Measurements from ENCODE around the gene SUCLG2. TPM values are rescaled to one million over a fixed set of nuclear protein-coding genes. Genes with fewer than 3 reads are reported as not detected.

Gene SUCLG2
- total RNA-seq, 1 experiment from 2014 or later = 22.3 TPM

- intact Hi-C loops (cut with micrococcal nuclease) = loop anchor here (1.0 kb wide), 2 partner anchors 36 to 73 kb away; no protein-coding TSS in a partner anchor
- ATAC-seq (0 out of 2 replicates have a peak, but pooled peaks have one; percentile 5), DNase-seq (peak; percentile 71)
- Histone ChIP-seq H4K20me1 (ENCODE audit: low read length) (no peaks in the 10 kb centered on the region), H3K4me3 (ENCODE audit: low read length) (no peak overlapping the region), H3K9me3 (ENCODE audit: low read length) (no peaks in the 10 kb centered on the region), H3K27ac (ENCODE audit: low read length) (peak overlapping the region; percentile 99), H3K9ac (ENCODE audit: low read length) (peak overlapping the region; percentile 72), H3F3A (ENCODE audit: low read length, unreplicated experiment) (no peaks in the 10 kb centered on the region), H3K27me3 (ENCODE audit: low read length) (no peaks in the 10 kb centered on the region), H3K4me1 (ENCODE audit: insufficient read depth, low read length) (peaks cover 37% of the 10 kb centered on the region), H3K79me2 (ENCODE audit: low read length) (peaks cover 61% of the 10 kb centered on the region), H2AFZ (ENCODE audit: low read length) (no peak overlapping the region), H3K9me2 (replicated peaks; ENCODE audit: low read length) (no peaks in the 10 kb centered on the region), H3K36me3 (ENCODE audit: low read depth, low read length) (no peaks in the 10 kb centered on the region), H3K4me2 (ENCODE audit: low read length) (peak overlapping the region; percentile 60)
- ChIA-PET CTCF (interaction anchor here (0.9 kb wide), 1 partner anchor 41 kb away, joined by 4 read pairs; no protein-coding TSS in a partner anchor), POLR2A (ENCODE audit: unreplicated experiment) (interaction anchor here (1.1 kb wide), 1 partner anchor 11 kb away, joined by 4 read pairs; no protein-coding TSS in a partner anchor)
- BruUV-seq (replicated peaks) = no TSS peak
- TF ChIP-seq EZH2phosphoT487 (IDR thresholded peaks at IDR 0.05; ENCODE audit: borderline replicate concordance, low read length) (no peak), EZH2 (IDR thresholded peaks at IDR 0.05; ENCODE audit: low read length, unreplicated experiment) (no peak), CTCF (conservative IDR thresholded peaks at IDR 0.05; ENCODE audit: low read depth, low read length) (no peak)
These were observed 7.7 kb downstream of the SUCLG2 start for GRCh38 chr3:67646586-67647234.

- H3K27ac ChIP-seq (ENCODE audit: low read length) = no peak overlapping the region
- H3K9ac ChIP-seq (ENCODE audit: low read length) = no peak overlapping the region
- intact Hi-C loops (cut with micrococcal nuclease) = no loop called here
- H2AFZ ChIP-seq (ENCODE audit: low read length) = no peak overlapping the region
- H3K36me3 ChIP-seq (ENCODE audit: low read depth, low read length) = no peaks in the 10 kb centered on the region
- H3K79me2 ChIP-seq (ENCODE audit: low read length) = peaks cover 56% of the 10 kb centered on the region
- ChIA-PET POLR2A (ENCODE audit: unreplicated experiment) (no interaction called here), CTCF (no interaction called here)
- H3K4me1 ChIP-seq (ENCODE audit: insufficient read depth, low read length) = peaks cover 36% of the 10 kb centered on the region
- TF ChIP-seq EZH2 (IDR thresholded peaks at IDR 0.05; ENCODE audit: low read length, unreplicated experiment) = no peak
- TF ChIP-seq CTCF (conservative IDR thresholded peaks at IDR 0.05; ENCODE audit: low read depth, low read length) = no peak
- no peak for TF ChIP-seq EZH2phosphoT487 (IDR thresholded peaks at IDR 0.05; ENCODE audit: borderline replicate concordance, low read length)
- no peaks in the 10 kb centered on the region for H3K27me3 ChIP-seq (ENCODE audit: low read length)
- H3F3A ChIP-seq (ENCODE audit: low read length, unreplicated experiment) = no peaks in the 10 kb centered on the region
- no peaks in the 10 kb centered on the region for H3K9me3 ChIP-seq (ENCODE audit: low read length)
- ATAC-seq (no peak), DNase-seq (no peak)
- no peak overlapping the region for H3K4me3 ChIP-seq (ENCODE audit: low read length)
- no TSS peak for BruUV-seq (replicated peaks)
- H4K20me1 ChIP-seq (ENCODE audit: low read length) = no peaks in the 10 kb centered on the region
- H3K9me2 ChIP-seq (replicated peaks; ENCODE audit: low read length) = no peaks in the 10 kb centered on the region
- no peak overlapping the region for H3K4me2 ChIP-seq (ENCODE audit: low read length)
These were observed 9.6 kb downstream of the SUCLG2 start for GRCh38 chr3:67644827-67645226.

- TF ChIP-seq CTCF (conservative IDR thresholded peaks at IDR 0.05; ENCODE audit: low read depth, low read length) (no peak), EZH2 (IDR thresholded peaks at IDR 0.05; ENCODE audit: low read length, unreplicated experiment) (no peak), EZH2phosphoT487 (IDR thresholded peaks at IDR 0.05; ENCODE audit: borderline replicate concordance, low read length) (no peak)
- Histone ChIP-seq H4K20me1 (ENCODE audit: low read length) (no peaks in the 10 kb centered on the region), H3K9me2 (replicated peaks; ENCODE audit: low read length) (no peaks in the 10 kb centered on the region), H3K4me3 (ENCODE audit: low read length) (no peak overlapping the region), H3K9ac (ENCODE audit: low read length) (no peak overlapping the region), H3K4me1 (ENCODE audit: insufficient read depth, low read length) (peaks cover 15% of the 10 kb centered on the region), H3K4me2 (ENCODE audit: low read length) (no peak overlapping the region), H3K36me3 (ENCODE audit: low read depth, low read length) (no peaks in the 10 kb centered on the region), H2AFZ (ENCODE audit: low read length) (no peak overlapping the region), H3K9me3 (ENCODE audit: low read length) (no peaks in the 10 kb centered on the region), H3K27me3 (ENCODE audit: low read length) (no peaks in the 10 kb centered on the region), H3K27ac (ENCODE audit: low read length) (no peak overlapping the region), H3F3A (ENCODE audit: low read length, unreplicated experiment) (no peaks in the 10 kb centered on the region), H3K79me2 (ENCODE audit: low read length) (peaks cover 67% of the 10 kb centered on the region)
- ATAC-seq (no peak), DNase-seq (no peak)
- intact Hi-C loops (cut with micrococcal nuclease) = no loop called here
- ChIA-PET CTCF (no interaction called here), POLR2A (ENCODE audit: unreplicated experiment) (no interaction called here)
- BruUV-seq (replicated peaks) = no TSS peak
These were observed 11.7 kb downstream of the SUCLG2 start for GRCh38 chr3:67642734-67643133.
